A549 treated with ZK216348 at 1 μM for 4 hours (cell line): Measurements from ENCODE around the gene TNIP1. TPM values are rescaled to one million over a fixed set of nuclear protein-coding genes. Genes with fewer than 3 reads are reported as not detected.

Source experiments
- total RNA-seq: library from RNA; stranded (reverse); fragments of 200-300 nt; extraction: Qiagen RNA extraction; gene quantifications from 5 replicates; pipeline ENCODE4 v1.2.3, GENCODE V29; 2022; ENCODE audit warnings: low read depth

TNIP1 gene, protein sequence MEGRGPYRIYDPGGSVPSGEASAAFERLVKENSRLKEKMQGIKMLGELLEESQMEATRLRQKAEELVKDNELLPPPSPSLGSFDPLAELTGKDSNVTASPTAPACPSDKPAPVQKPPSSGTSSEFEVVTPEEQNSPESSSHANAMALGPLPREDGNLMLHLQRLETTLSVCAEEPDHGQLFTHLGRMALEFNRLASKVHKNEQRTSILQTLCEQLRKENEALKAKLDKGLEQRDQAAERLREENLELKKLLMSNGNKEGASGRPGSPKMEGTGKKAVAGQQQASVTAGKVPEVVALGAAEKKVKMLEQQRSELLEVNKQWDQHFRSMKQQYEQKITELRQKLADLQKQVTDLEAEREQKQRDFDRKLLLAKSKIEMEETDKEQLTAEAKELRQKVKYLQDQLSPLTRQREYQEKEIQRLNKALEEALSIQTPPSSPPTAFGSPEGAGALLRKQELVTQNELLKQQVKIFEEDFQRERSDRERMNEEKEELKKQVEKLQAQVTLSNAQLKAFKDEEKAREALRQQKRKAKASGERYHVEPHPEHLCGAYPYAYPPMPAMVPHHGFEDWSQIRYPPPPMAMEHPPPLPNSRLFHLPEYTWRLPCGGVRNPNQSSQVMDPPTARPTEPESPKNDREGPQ
- total RNA-seq, result 119 to 147 TPM (median 133 TPM) in 5 replicates

DNA sequence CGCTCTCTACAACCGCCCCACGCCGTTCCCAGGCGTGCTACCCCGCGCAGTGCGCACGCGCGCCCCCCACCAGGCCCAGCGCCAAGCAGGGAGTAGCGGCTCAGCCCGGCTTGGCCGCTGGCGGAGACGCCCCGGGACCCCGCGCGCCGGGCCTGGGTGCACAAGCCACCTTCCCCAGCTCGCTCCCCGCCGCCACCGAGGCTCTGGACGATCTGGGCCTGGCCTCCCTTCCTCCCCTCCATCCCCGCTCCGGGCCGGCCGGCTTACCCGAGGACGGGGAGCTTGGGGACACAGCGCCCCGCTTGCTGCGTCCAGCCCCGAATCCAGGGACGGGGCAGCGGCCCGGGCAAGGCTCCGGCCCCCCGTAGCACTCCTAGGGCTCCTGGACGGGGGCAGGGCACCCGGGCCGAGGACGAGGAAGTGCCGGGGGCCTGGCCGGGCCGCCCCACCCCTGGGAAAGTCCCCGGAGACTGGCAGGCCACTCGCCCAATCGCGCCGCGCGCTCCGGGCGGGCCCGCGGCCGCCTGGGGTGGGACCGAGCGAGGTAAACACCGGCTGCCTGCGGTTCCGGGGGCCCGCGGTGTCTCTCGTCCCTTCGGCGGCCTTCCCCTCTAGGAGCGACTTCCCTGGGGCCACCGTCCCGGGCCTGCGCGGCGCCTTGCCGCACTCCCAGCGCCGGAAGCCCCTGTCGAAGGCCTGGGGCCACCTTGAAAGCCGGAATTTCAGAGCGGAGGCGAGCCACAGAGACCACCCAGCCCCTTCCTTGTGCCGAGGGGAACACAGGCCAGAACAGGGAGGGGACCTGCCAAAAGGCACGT, at the start of gene TNIP1:
TSS of gene TNIP1 (minus strand) at position 422 of the 818 bp plus-strand sequence. CDS start 15,939 bp downstream, outside the sequence.

DNA sequence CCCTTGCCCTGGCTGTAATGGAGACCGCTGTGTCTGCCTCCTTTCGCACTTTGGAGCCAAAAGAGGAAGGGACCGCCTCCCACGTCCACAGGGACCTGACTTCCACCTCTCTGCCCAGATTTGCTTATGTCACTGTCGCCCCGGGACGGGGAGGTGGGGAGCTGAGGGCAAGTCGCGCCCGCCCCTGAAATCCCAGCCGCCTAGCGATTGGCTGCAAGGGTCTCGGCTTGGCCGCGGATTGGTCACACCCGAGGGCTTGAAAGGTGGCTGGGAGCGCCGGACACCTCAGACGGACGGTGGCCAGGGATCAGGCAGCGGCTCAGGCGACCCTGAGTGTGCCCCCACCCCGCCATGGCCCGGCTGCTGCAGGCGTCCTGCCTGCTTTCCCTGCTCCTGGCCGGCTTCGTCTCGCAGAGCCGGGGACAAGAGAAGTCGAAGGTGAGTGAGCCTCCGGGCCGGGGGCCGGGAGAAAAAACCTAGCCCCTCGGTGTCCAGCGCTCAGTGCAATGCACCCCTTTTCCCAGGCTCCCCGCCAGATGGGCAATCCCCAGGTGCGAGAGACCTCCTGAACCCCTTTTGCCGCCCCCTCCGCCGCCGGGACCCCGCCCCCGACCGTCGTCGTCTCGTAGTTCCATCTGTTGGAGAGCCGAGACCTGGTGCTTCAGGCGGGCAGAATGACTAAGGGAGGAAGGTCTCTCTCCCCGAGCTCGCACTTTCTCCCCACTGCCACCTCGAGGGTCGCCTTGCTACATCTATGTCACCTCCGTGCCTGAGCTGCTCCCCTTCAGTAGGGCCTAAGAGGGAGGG, 60.3 kb downstream of the TNIP1 start, which contains the start of gene GPX3:
TSS of gene GPX3 (plus strand) at position 288 of the 807 bp plus-strand sequence. CDS start at position 352, 64 bp downstream.

Other genes with a start within 250 kb of the TNIP1 start
- gene IRGM, start 234.5 kb downstream of the TNIP1 start, total RNA-seq, result 0.14 TPM in 1 of 5 replicates, not detected in the others
- gene ZNF300, start 176.1 kb downstream of the TNIP1 start, total RNA-seq, result 2.4 to 3.8 TPM (median 2.5 TPM) in 5 replicates
- gene GPX3, start 60.4 kb downstream of the TNIP1 start, total RNA-seq, result 12.1 to 20.9 TPM (median 17.2 TPM) in 5 replicates
- gene ANXA6, start 76.7 kb upstream of the TNIP1 start, total RNA-seq, result 39.8 to 46.0 TPM (median 43.1 TPM) in 5 replicates
- gene CCDC69, start 143.1 kb upstream of the TNIP1 start, total RNA-seq, result 1.0 to 2.2 TPM (median 1.6 TPM) in 5 replicates
- 14.0 to 18.3 TPM (median 17.6 TPM) in 5 replicates for gene GM2A, start 172.2 kb upstream of the TNIP1 start, total RNA-seq
- gene SLC36A3, start 222.7 kb upstream of the TNIP1 start, total RNA-seq, result not detected in 5 replicates